ENCODE data around the gene ALX4. TPM values are rescaled to one million over a fixed set of nuclear protein-coding genes. Genes with fewer than 3 reads are reported as not detected.

ALX4 gene
- total RNA-seq, 2 experiments from 2014 or later: not detected

DNA sequence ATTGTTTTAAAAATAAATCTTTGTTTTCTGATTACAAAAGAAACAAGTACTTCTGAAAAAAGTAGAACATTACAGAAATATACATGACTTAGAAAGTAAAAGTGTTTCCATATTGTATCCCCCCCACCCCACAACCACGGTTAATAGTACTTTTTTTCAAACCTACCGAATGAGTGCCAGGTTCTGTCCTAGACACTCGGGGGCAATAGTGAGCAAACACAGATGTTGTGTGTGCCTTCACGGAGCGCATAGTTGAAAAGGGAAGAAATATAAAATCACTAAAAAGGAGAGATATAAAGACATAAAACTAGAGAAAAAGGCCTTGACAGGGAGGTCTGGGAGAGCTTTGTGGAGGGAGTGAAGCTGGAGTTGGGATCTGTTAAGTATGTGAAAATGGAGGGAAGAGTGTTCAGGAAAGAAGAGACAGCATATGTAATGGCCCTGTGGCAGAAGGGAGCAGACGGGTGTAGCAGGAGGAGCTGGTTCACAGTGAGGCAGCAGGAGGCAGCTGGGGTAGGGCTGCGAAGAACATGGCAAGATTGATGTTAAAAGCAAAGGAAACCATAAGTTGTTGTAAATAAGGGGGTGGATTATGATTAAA is 42.1 kb upstream of the ALX4 start:
- ATAC-seq: no peak
- DNase-seq: no peak
- intact Hi-C loops (cut with micrococcal nuclease): no loop called here
- POLR2A ChIA-PET: no interaction called here
- Mint-ChIP-seq H3K27me3 (peaks cover 20% of the 10 kb centered on the region), H3K9me3 (no peaks in the 10 kb centered on the region), H3K4me3 (no peak overlapping the region), H3K27ac (no peak overlapping the region), H3K36me3 (ENCODE audit: low read depth) (no peaks in the 10 kb centered on the region), H3K4me1 (ENCODE audit: low read depth) (no peaks in the 10 kb centered on the region)
- TF ChIP-seq, protein P1, sequence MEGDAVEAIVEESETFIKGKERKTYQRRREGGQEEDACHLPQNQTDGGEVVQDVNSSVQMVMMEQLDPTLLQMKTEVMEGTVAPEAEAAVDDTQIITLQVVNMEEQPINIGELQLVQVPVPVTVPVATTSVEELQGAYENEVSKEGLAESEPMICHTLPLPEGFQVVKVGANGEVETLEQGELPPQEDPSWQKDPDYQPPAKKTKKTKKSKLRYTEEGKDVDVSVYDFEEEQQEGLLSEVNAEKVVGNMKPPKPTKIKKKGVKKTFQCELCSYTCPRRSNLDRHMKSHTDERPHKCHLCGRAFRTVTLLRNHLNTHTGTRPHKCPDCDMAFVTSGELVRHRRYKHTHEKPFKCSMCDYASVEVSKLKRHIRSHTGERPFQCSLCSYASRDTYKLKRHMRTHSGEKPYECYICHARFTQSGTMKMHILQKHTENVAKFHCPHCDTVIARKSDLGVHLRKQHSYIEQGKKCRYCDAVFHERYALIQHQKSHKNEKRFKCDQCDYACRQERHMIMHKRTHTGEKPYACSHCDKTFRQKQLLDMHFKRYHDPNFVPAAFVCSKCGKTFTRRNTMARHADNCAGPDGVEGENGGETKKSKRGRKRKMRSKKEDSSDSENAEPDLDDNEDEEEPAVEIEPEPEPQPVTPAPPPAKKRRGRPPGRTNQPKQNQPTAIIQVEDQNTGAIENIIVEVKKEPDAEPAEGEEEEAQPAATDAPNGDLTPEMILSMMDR (IDR thresholded peaks at IDR 0.05): no peak
- CTCF ChIA-PET: no interaction called here

DNA sequence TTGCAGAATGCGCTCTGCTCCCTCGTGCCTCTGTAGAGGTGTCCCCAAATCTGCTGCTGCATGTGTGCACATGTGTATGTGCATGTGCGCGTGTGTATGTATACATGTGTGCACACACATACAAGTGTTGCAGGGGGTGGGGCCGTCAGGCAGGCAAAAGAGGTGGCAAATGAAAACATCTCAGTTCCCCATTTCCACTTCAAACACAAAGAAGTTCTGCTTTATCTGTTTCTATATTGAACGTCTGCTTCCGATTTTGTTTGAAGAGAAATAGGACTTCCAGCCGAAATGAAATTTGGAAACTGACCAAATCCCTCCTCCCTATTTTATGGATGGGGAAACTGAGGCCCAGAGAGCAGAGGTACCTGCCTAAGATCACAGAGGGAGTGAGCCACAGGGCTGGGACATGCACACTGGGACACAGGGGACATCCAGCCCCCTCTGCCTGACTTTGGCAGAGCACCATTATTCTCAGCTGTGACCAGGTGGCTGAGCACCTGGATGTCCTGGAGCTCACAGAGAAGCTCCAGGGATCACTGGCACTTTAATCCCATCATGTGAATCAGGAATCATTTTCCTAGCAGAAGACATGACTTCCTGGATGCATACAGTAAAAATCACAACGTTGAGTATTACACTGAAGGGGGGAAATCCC is 41.2 kb upstream of the ALX4 start:
- Mint-ChIP-seq H3K4me3 (no peak overlapping the region), H3K9me3 (no peaks in the 10 kb centered on the region), H3K4me1 (ENCODE audit: low read depth) (no peaks in the 10 kb centered on the region), H3K36me3 (ENCODE audit: low read depth) (no peaks in the 10 kb centered on the region), H3K27ac (no peak overlapping the region), H3K27me3 (peaks cover 19% of the 10 kb centered on the region)
- ChIA-PET POLR2A (no interaction called here), CTCF (no interaction called here)
- intact Hi-C loops (cut with micrococcal nuclease): no loop called here
- no peak for ATAC-seq
- TF ChIP-seq, protein P1 (IDR thresholded peaks at IDR 0.05): no peak
- no peak for DNase-seq

DNA sequence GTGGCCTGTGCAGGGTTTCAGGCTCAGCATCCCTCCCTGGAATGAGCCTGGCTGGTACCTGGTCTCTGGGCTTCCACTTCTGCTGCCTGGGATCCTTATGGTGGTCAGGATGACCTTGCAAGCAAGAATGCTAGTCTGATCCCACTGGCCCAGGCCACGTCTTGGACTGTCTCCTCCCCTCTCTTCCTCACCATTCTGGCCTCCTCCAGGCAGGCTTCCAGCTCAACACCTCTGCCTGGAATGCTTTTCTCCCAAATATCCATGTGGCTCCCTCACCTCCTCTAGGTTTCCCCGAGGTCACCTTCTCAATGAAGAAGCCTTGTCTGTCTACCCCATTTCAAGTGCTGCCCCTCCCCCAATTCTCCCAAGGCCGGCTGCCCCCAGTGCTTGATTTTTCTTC is 39.4 kb upstream of the ALX4 start:
- H3K4me1 Mint-ChIP-seq (ENCODE audit: low read depth): no peaks in the 10 kb centered on the region
- DNase-seq (no peak), ATAC-seq (no peak)
- no peak overlapping the region for H3K27ac Mint-ChIP-seq
- no peak overlapping the region for H3K4me3 Mint-ChIP-seq
- H3K9me3 Mint-ChIP-seq: no peaks in the 10 kb centered on the region
- ChIA-PET POLR2A (interaction anchor here (1.2 kb wide), 1 partner anchor 33 kb away, joined by 3 read pairs; no protein-coding TSS in a partner anchor), CTCF (no interaction called here)
- peaks cover 19% of the 10 kb centered on the region for H3K27me3 Mint-ChIP-seq
- intact Hi-C loops (cut with micrococcal nuclease): no loop called here
- TF ChIP-seq, protein P1 (IDR thresholded peaks at IDR 0.05): no peak
- H3K36me3 Mint-ChIP-seq (ENCODE audit: low read depth): no peaks in the 10 kb centered on the region

DNA sequence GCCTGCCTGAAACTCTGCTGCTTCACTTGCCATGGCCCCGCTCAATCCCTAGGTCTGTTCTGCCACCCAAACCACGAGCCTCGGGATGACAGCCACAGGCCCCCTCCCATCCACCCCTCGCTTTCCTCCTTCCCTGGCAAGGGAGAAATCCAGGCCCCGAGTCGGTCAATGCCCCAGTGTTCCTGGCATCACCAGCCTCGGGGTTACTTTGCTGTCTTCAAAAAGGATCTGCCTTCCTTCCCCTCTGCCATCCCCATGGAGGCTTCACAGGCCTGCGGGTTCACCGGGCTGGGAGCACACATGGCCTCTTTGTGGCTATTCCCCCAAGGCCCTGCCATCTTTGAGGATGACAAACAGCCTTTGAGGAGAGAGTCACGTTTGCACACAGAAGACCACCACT is 38.8 kb upstream of the ALX4 start:
- TF ChIP-seq, protein P1 (IDR thresholded peaks at IDR 0.05): no peak
- ChIA-PET POLR2A (no interaction called here), CTCF (no interaction called here)
- no peak overlapping the region for H3K4me3 Mint-ChIP-seq
- no peak for DNase-seq
- no peaks in the 10 kb centered on the region for H3K4me1 Mint-ChIP-seq (ENCODE audit: low read depth)
- H3K9me3 Mint-ChIP-seq: no peaks in the 10 kb centered on the region
- no peaks in the 10 kb centered on the region for H3K36me3 Mint-ChIP-seq (ENCODE audit: low read depth)
- no peak for ATAC-seq
- intact Hi-C loops (cut with micrococcal nuclease): no loop called here
- peaks cover 19% of the 10 kb centered on the region for H3K27me3 Mint-ChIP-seq
- no peak overlapping the region for H3K27ac Mint-ChIP-seq

DNA sequence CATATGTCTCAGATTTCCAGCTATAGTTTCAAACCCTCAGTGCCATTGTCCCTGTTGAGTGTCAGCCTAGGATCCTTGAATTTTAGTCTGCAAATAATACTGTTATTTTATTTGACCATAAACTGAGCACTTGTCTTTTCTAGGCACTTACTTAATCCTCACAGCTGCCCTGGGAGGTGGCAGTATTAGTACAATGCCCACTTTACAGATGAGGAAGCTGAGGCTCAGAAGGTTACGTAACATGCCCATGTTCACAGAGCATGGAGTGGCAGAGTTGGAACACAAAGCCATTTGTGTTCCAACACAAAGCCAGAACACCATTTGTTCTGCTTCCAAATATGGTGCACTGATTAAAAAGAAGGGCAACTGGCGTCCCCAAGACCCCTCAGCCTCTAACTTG is 38.2 kb upstream of the ALX4 start:
- Mint-ChIP-seq H3K36me3 (ENCODE audit: low read depth) (no peaks in the 10 kb centered on the region), H3K27ac (no peak overlapping the region), H3K4me3 (no peak overlapping the region), H3K9me3 (no peaks in the 10 kb centered on the region), H3K27me3 (peaks cover 19% of the 10 kb centered on the region), H3K4me1 (ENCODE audit: low read depth) (no peaks in the 10 kb centered on the region)
- intact Hi-C loops (cut with micrococcal nuclease): no loop called here
- ChIA-PET CTCF (no interaction called here), POLR2A (no interaction called here)
- TF ChIP-seq, protein P1 (IDR thresholded peaks at IDR 0.05): no peak
- ATAC-seq: no peak
- DNase-seq: no peak
